GM19324 (cell line): Measurements from ENCODE around the gene ENO3.
"Not testable (repeated sequence)": the region's sequence is repeated elsewhere in the genome, so short reads cannot be mapped to it uniquely, and the experiment has no call there.

ENCODE experiments used
- ATAC-seq: cut with Tn5 transposase; IDR thresholded peaks from one replicate; pipeline ENCODE4 v1.9.1; 2021; ENCODE audit warnings: mild to moderate bottlenecking, moderate library complexity; ENCODE audit not compliant: unreplicated experiment, low FRiP score

ENO3 gene

GRCh38 chr17:4950746-4951204 lies at the start of gene ENO3:
TSS of gene ENO3 (plus strand) at chr17:4951119. CDS start at chr17:4951830, 711 bp downstream.
- ATAC-seq, result no peak

- ATAC-seq, result no peak
These were observed 49.1 kb upstream of the ENO3 start for GRCh38 chr17:4901648-4902344.

GRCh38 chr17:4902540-4902939 lies 48.4 kb upstream of the ENO3 start:
- no peak for ATAC-seq

- ATAC-seq, result no peak
These were observed 47.7 kb upstream of the ENO3 start, which contains the start of gene CHRNE for GRCh38 chr17:4903051-4903818. TSS of gene CHRNE (minus strand) at chr17:4903098. CDS start at chr17:4903063, 35 bp downstream.

- not testable (repeated sequence) for ATAC-seq
These were observed 44.3 kb upstream of the ENO3 start for GRCh38 chr17:4906642-4907041.

GRCh38 chr17:4908301-4908700 lies 42.6 kb upstream of the ENO3 start:
- ATAC-seq, result no peak

- no peak for ATAC-seq
These were observed 42.0 kb upstream of the ENO3 start for GRCh38 chr17:4908711-4909496.

- no peak for ATAC-seq
These were observed 36.9 kb upstream of the ENO3 start for GRCh38 chr17:4913994-4914393.

GRCh38 chr17:4914551-4914950 lies 36.4 kb upstream of the ENO3 start:
- not testable (repeated sequence) for ATAC-seq

GRCh38 chr17:4919511-4920047 lies 31.3 kb upstream of the ENO3 start:
- no peak for ATAC-seq

GRCh38 chr17:4920351-4921048 lies 30.4 kb upstream of the ENO3 start:
- ATAC-seq, result no peak

- no peak for ATAC-seq
These were observed 29.6 kb upstream of the ENO3 start for GRCh38 chr17:4921320-4921719.

- not testable (repeated sequence) for ATAC-seq
These were observed 24.2 kb upstream of the ENO3 start for GRCh38 chr17:4926577-4927335.

- ATAC-seq, result no peak
These were observed 22.0 kb upstream of the ENO3 start for GRCh38 chr17:4928881-4929280.

GRCh38 chr17:4931963-4932362 lies 19.0 kb upstream of the ENO3 start, which contains the start of gene GP1BA:
TSS of gene GP1BA (plus strand) at chr17:4932277. CDS start at chr17:4932605, 328 bp downstream.
- ATAC-seq, result no peak

- no peak for ATAC-seq
These were observed 18.2 kb upstream of the ENO3 start for GRCh38 chr17:4932756-4933155.

GRCh38 chr17:4933646-4934045 lies 17.3 kb upstream of the ENO3 start:
- no peak for ATAC-seq

- no peak for ATAC-seq
These were observed 16.5 kb upstream of the ENO3 start for GRCh38 chr17:4934173-4934979.
